Measurements from ENCODE around the gene PFKP. TPM values are rescaled to one million over a fixed set of nuclear protein-coding genes. Genes with fewer than 3 reads are reported as not detected.

PFKP gene
- total RNA-seq, 2 experiments from 2014 or later: 175 to 176 TPM

DNA sequence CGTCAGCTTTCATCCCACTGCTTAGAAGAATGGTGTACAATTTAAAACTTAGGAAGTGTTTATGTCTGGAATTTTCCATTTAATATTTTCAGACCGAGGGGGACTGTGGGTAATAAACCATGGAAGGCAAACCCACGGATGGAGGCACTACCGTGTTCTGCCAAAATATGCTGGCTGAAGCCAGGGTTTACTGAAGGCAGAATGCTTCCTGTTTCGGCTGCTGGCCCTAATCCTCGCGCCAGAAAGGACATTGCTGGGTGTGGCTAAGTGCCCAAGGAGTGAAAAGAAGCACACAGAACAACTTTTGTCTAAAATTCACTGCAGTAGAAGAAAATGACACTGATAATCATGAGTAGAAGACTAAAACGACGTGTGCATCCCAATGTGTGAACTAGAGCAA, 72.9 kb downstream of the PFKP start:
- intact Hi-C loops (cut with micrococcal nuclease): no loop called here
- Mint-ChIP-seq H3K27ac (peak overlapping the region; percentile 5), H3K36me3 (peaks cover 69% of the 10 kb centered on the region), H3K9me3 (no peaks in the 10 kb centered on the region), H3K4me1 (ENCODE audit: low read depth) (no peaks in the 10 kb centered on the region), H3K27me3 (no peaks in the 10 kb centered on the region), H3K4me3 (no peak overlapping the region)
- POLR2A ChIA-PET: no interaction called here
- DNase-seq: no peak
- CTCF ChIA-PET: no interaction called here

DNA sequence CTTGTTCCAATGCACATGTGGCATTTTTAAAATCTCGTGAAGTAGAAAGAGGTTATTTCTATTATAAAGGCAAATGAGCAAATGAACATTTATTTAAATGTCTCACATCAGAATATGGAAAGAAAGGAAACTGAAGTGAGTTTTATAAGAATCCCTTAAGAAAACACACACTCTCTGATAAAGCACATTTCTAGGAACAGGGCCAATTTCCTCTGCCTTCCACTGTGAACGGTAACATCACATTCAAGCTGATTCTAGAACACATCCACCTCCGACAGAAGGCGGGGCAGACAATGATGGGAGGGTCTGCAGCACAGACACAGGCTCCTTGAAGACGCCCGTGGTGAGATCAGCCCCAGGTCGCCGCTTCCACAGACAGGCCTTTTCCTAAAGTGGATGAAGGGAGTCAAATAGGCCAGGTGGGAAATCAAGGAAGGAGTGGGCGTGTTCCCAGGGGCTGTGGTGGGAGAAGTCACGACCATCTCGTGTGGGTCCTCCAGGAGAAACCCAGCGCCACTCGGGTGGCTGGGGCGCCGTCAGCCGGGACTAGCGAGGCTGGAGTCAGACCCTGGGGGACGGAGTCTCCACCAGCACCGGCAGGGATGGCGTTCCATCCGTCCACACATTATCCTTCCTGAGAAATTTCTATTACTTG, 74.1 kb downstream of the PFKP start:
- ChIA-PET CTCF (interaction anchor here (0.7 kb wide), 1 partner anchor 645 kb away, joined by 3 read pairs; no protein-coding TSS in a partner anchor), POLR2A (no interaction called here)
- peak overlapping the region; percentile 33 for H3K27ac Mint-ChIP-seq
- H3K36me3 Mint-ChIP-seq: peaks cover 73% of the 10 kb centered on the region
- DNase-seq: no peak
- no peaks in the 10 kb centered on the region for H3K27me3 Mint-ChIP-seq
- H3K9me3 Mint-ChIP-seq: no peaks in the 10 kb centered on the region
- intact Hi-C loops (cut with micrococcal nuclease): no loop called here
- no peak overlapping the region for H3K4me3 Mint-ChIP-seq
- no peaks in the 10 kb centered on the region for H3K4me1 Mint-ChIP-seq (ENCODE audit: low read depth)

DNA sequence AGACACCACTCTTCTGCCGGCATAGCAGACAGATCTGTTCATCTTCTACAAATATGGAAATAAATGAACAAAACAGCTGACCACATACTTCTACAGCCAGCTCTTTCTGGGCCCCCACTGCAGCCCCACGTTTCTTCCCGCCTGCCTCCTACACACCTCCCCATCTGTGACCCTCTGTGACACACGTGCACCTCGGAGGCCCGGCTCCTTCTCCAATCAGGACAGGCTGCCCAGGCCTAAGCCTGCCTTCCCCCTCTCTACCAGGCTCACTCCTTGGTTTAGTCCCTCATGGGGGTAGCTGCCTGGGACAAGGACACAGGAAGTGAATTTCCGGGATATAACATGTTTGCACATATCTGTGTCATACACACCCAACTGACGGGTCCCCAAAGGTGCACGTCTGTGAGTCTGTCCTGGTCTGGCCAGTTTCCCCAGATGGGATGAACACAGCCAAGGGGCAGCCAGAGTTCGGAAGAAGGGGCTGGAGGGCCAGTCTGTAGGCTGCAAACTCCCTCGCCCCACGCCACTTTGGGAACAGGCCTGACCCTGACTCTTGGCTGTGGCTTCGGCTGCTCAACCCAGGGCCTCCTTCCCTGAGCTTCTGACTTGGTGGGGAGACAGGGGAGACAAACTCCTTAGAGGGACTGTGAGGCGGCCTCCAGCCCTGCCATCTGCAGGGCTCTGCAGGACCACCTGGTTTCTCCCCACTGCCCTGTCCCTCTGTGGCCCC, 75.0 kb downstream of the PFKP start:
- H3K4me1 Mint-ChIP-seq (ENCODE audit: low read depth): no peaks in the 10 kb centered on the region
- CTCF ChIA-PET: interaction anchor here (0.7 kb wide), 1 partner anchor 646 kb away, joined by 3 read pairs; no protein-coding TSS in a partner anchor
- no peak overlapping the region for H3K4me3 Mint-ChIP-seq
- POLR2A ChIA-PET: no interaction called here
- H3K27me3 Mint-ChIP-seq: no peaks in the 10 kb centered on the region
- no peak for DNase-seq
- no peaks in the 10 kb centered on the region for H3K9me3 Mint-ChIP-seq
- intact Hi-C loops (cut with micrococcal nuclease): no loop called here
- peak overlapping the region; percentile 45 for H3K27ac Mint-ChIP-seq
- peaks cover 74% of the 10 kb centered on the region for H3K36me3 Mint-ChIP-seq

DNA sequence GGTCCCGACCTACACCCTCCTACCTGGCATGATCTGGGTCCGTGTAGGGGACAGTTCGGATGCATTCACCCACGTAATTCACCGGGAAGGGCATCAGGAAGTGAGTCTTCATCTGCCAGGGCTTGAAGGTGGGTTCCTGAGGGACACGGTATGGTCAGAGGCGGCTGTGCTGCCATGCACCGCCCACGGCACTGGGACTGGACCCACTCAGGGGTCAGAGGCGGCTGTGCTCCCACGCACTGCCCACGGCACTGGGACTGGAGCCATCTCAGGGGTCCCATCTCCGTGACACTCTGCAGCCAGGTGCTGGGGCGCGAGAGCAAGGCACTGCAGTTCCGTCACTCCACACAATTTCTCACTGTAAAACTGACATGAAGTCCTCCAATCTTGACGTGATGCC, 76.0 kb downstream of the PFKP start:
- no peaks in the 10 kb centered on the region for H3K4me1 Mint-ChIP-seq (ENCODE audit: low read depth)
- H3K4me3 Mint-ChIP-seq: no peak overlapping the region
- H3K27me3 Mint-ChIP-seq: no peaks in the 10 kb centered on the region
- POLR2A ChIA-PET: no interaction called here
- intact Hi-C loops (cut with micrococcal nuclease): no loop called here
- H3K36me3 Mint-ChIP-seq: peaks cover 74% of the 10 kb centered on the region
- CTCF ChIA-PET: no interaction called here
- no peaks in the 10 kb centered on the region for H3K9me3 Mint-ChIP-seq
- no peak overlapping the region for H3K27ac Mint-ChIP-seq
- DNase-seq: no peak

GRCh38 chr10:3143791-3144434, 76.6 kb downstream of the PFKP start:
- DNase-seq: no peak
- ChIA-PET CTCF (no interaction called here), POLR2A (no interaction called here)
- H3K36me3 Mint-ChIP-seq: peaks cover 68% of the 10 kb centered on the region
- no peaks in the 10 kb centered on the region for H3K27me3 Mint-ChIP-seq
- no peak overlapping the region for H3K27ac Mint-ChIP-seq
- no peaks in the 10 kb centered on the region for H3K9me3 Mint-ChIP-seq
- intact Hi-C loops (cut with micrococcal nuclease): no loop called here
- no peaks in the 10 kb centered on the region for H3K4me1 Mint-ChIP-seq (ENCODE audit: low read depth)
- no peak overlapping the region for H3K4me3 Mint-ChIP-seq

- POLR2A ChIA-PET: no interaction called here
- no peaks in the 10 kb centered on the region for H3K27me3 Mint-ChIP-seq
- no peaks in the 10 kb centered on the region for H3K9me3 Mint-ChIP-seq
- CTCF ChIA-PET: no interaction called here
- intact Hi-C loops (cut with micrococcal nuclease): no loop called here
- no peak for DNase-seq
- H3K36me3 Mint-ChIP-seq: peaks cover 66% of the 10 kb centered on the region
- no peaks in the 10 kb centered on the region for H3K4me1 Mint-ChIP-seq (ENCODE audit: low read depth)
- H3K27ac Mint-ChIP-seq: no peak overlapping the region
- no peak overlapping the region for H3K4me3 Mint-ChIP-seq
Measured at GRCh38 chr10:3145366-3145765, 78.0 kb downstream of the PFKP start.

DNA sequence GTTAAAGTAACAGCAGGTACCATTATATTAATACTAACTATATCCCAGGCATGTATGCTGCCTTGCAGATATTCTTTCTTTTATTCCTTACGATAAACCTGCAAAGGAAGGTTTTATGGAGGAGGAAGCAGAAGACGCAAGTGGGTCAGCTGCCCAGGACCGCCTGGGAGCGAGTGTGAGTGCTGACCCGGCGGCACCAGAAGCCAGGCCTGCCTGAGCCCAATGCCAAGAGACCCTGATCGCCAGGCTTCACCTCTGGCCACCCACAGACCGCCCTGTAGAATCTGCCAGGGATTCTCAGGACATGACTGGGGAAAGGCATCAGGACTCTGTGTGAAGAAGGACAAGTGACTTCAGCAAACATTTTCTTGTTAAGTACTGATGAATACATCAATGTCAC, 78.9 kb downstream of the PFKP start:
- no peak overlapping the region for H3K4me3 Mint-ChIP-seq
- ChIA-PET POLR2A (no interaction called here), CTCF (no interaction called here)
- H3K4me1 Mint-ChIP-seq (ENCODE audit: low read depth): no peaks in the 10 kb centered on the region
- DNase-seq: no peak
- intact Hi-C loops (cut with micrococcal nuclease): no loop called here
- peaks cover 64% of the 10 kb centered on the region for H3K36me3 Mint-ChIP-seq
- no peaks in the 10 kb centered on the region for H3K9me3 Mint-ChIP-seq
- H3K27ac Mint-ChIP-seq: no peak overlapping the region
- no peaks in the 10 kb centered on the region for H3K27me3 Mint-ChIP-seq

GRCh38 chr10:3147117-3147820, 79.9 kb downstream of the PFKP start:
- ChIA-PET CTCF (no interaction called here), POLR2A (no interaction called here)
- Mint-ChIP-seq H3K27me3 (no peaks in the 10 kb centered on the region), H3K36me3 (peaks cover 57% of the 10 kb centered on the region), H3K9me3 (no peaks in the 10 kb centered on the region), H3K27ac (no peak overlapping the region), H3K4me3 (no peak overlapping the region), H3K4me1 (ENCODE audit: low read depth) (peaks cover 7% of the 10 kb centered on the region)
- DNase-seq: no peak
- intact Hi-C loops (cut with micrococcal nuclease): no loop called here

DNA sequence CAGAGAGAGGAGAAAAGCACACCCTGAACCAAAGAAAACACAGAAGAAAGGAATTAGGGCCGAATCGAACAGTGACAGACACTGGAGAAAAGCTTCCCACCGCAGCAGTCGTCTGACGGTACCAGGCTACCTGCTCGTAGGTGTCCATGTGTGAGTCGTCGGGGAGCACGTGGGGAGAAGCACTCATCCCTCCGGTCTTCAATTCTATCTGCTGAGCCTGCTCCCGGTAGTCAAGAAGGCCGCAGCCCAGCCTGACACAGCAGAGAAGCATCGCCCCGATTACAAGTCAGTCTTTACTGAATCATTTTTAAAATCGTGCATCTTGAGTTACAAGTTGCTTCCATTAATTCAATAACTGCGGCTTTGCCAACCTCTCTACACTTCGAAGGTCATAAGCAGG, 80.7 kb downstream of the PFKP start:
- Mint-ChIP-seq H3K36me3 (peaks cover 58% of the 10 kb centered on the region), H3K27ac (no peak overlapping the region), H3K27me3 (no peaks in the 10 kb centered on the region), H3K9me3 (no peaks in the 10 kb centered on the region), H3K4me1 (ENCODE audit: low read depth) (peaks cover 11% of the 10 kb centered on the region), H3K4me3 (no peak overlapping the region)
- DNase-seq: no peak
- ChIA-PET CTCF (no interaction called here), POLR2A (no interaction called here)
- intact Hi-C loops (cut with micrococcal nuclease): no loop called here

GRCh38 chr10:3148994-3149393, 81.6 kb downstream of the PFKP start:
- Mint-ChIP-seq H3K27me3 (no peaks in the 10 kb centered on the region), H3K4me3 (no peak overlapping the region), H3K4me1 (ENCODE audit: low read depth) (peaks cover 11% of the 10 kb centered on the region), H3K27ac (no peak overlapping the region), H3K9me3 (no peaks in the 10 kb centered on the region), H3K36me3 (peaks cover 60% of the 10 kb centered on the region)
- no peak for DNase-seq
- intact Hi-C loops (cut with micrococcal nuclease): no loop called here
- ChIA-PET POLR2A (interaction anchor here (0.6 kb wide), 1 partner anchor 79 kb away, joined by 4 read pairs; no protein-coding TSS in a partner anchor), CTCF (no interaction called here)

- intact Hi-C loops (cut with micrococcal nuclease): no loop called here
- CTCF ChIA-PET: no interaction called here
- H3K9me3 Mint-ChIP-seq: no peaks in the 10 kb centered on the region
- H3K27ac Mint-ChIP-seq: no peak overlapping the region
- H3K27me3 Mint-ChIP-seq: no peaks in the 10 kb centered on the region
- peaks cover 11% of the 10 kb centered on the region for H3K4me1 Mint-ChIP-seq (ENCODE audit: low read depth)
- H3K36me3 Mint-ChIP-seq: peaks cover 62% of the 10 kb centered on the region
- no peak overlapping the region for H3K4me3 Mint-ChIP-seq
- no peak for DNase-seq
- POLR2A ChIA-PET: no interaction called here
Measured at GRCh38 chr10:3149918-3150317, 82.6 kb downstream of the PFKP start.

DNA sequence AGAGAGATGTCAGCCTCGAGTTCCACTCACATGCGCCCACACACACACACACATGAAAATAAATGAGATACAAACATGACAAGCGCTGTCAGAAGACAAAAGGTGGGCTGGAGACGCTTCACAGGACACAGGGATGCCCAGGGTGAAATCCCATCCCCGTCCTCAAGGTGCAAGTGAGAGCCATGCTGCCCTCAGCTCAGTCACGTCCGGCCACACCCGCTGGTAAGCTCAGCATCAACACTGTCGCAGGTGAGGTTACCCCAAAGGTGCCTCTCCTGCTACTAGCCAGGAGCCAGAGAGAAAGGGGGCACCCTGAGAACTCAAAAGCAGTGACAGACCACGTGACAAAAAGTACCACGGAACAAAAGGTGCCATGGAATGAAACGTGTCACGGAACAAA, 83.0 kb downstream of the PFKP start:
- ChIA-PET CTCF (no interaction called here), POLR2A (no interaction called here)
- Mint-ChIP-seq H3K9me3 (no peaks in the 10 kb centered on the region), H3K4me1 (ENCODE audit: low read depth) (peaks cover 11% of the 10 kb centered on the region), H3K36me3 (peaks cover 62% of the 10 kb centered on the region), H3K27ac (no peak overlapping the region), H3K27me3 (no peaks in the 10 kb centered on the region), H3K4me3 (no peak overlapping the region)
- intact Hi-C loops (cut with micrococcal nuclease): no loop called here
- no peak for DNase-seq

Data from activated CD4-positive, alpha-beta memory T cell treated with anti-CD3 and anti-CD28 coated beads for 36 hours (primary cell).